ENCODE measurements around the gene DPPA2.

Gene DPPA2

GRCh38 chr3:109270779-109271178, 45.5 kb downstream of the DPPA2 start:
- no peak for DNase-seq (ENCODE audit: low read depth)
- no peak overlapping the region for H3K4me3 ChIP-seq (ENCODE audit: low read length)
- TF ChIP-seq CTCF (conservative IDR thresholded peaks at IDR 0.05; ENCODE audit: low read length), result no peak

DNA sequence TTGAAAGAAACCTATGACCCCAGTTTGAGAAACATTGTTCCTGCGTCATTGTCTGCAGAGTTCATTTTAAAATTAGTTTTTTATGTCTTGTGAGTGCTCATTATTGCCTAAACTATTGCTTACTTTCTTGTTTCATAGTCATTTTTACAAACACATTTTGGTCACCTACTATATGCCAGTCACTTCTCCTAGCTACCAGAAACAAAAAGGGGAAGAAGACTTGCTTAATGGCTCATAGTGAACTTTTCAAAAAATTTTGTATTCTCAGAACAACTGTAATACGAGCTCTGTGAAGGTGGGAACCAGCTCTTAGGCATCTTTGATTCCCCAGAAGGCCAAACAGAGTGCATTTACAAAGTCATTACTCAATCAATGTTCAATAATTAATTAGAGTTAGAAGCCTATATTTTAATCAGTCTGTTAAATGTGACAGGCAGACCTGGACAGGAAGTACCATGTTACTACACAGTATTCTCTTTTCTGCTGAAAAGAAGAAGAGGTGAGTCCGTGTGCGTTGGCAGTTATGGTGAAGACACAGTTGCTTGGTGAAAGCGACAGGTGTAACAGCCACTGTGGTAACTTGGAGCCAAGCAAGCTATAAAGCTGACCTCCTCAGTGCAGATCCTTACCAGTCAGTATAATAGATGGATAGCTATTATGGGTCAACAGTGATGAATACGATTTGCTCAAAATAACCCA, 46.6 kb downstream of the DPPA2 start:
- H3K4me3 ChIP-seq (ENCODE audit: low read length), result no peak overlapping the region
- TF ChIP-seq CTCF (conservative IDR thresholded peaks at IDR 0.05; ENCODE audit: low read length), result no peak
- no peak for DNase-seq (ENCODE audit: low read depth)

DNA sequence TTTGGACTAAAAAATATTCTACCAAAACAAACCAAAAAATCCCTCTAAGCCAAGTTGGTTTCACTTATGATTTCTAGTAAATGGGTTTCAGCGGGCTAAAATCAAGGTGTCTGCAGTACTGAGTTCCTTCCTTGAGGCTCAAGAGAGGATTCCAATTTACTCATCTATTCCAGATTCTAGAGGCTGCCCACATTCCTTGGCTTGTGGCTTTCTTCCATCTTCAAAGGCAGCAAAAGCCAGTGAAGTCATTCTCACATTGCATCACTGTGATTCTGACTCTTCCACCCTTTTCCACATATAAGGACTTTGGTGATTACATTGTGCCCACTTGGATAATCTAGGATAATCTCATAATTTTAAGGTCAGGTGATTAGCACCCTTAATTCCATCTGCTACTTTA, 48.1 kb downstream of the DPPA2 start:
- no peak for TF ChIP-seq CTCF (conservative IDR thresholded peaks at IDR 0.05; ENCODE audit: low read length)
- H3K4me3 ChIP-seq (ENCODE audit: low read length), result no peak overlapping the region
- DNase-seq (ENCODE audit: low read depth), result no peak

DNA sequence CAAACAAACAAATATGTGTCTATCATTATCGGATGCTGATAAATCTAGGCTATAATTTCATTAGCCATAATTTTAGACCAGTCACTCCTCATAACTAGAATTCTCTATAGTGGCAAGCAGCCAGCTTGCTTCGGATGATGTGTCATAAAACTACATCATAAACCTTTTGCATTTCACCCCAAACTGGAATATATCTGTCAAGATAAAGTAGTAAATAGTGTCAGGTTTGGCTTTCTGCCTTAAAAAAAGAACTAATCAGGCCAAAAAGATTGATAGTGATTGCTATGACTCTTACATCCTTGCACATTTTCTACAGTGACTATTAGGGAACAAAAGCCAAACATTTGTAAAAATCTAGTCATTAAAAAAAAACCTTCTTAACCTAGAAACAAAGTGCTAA, 51.0 kb downstream of the DPPA2 start:
- no peak for DNase-seq (ENCODE audit: low read depth)
- H3K4me3 ChIP-seq (ENCODE audit: low read length), result no peak overlapping the region
- no peak for TF ChIP-seq CTCF (conservative IDR thresholded peaks at IDR 0.05; ENCODE audit: low read length)

- no peak for TF ChIP-seq CTCF (conservative IDR thresholded peaks at IDR 0.05; ENCODE audit: low read length)
- DNase-seq (ENCODE audit: low read depth), result peak; percentile 5
- H3K4me3 ChIP-seq (ENCODE audit: low read length), result no peak overlapping the region
These were observed 59.0 kb downstream of the DPPA2 start for GRCh38 chr3:109257269-109257668.

GRCh38 chr3:109254770-109255169, 61.5 kb downstream of the DPPA2 start:
- TF ChIP-seq CTCF (conservative IDR thresholded peaks at IDR 0.05; ENCODE audit: low read length), result no peak
- DNase-seq (ENCODE audit: low read depth), result no peak
- H3K4me3 ChIP-seq (ENCODE audit: low read length), result no peak overlapping the region

- no peak for TF ChIP-seq CTCF (conservative IDR thresholded peaks at IDR 0.05; ENCODE audit: low read length)
- H3K4me3 ChIP-seq (ENCODE audit: low read length), result no peak overlapping the region
- DNase-seq (ENCODE audit: low read depth), result no peak
These were observed 63.7 kb downstream of the DPPA2 start for GRCh38 chr3:109252641-109253040.
